SK-N-SH treated with all-trans-retinoic acid at 6 μM for 48 hours (cell line): Measurements from ENCODE around the gene HOXA7.

Experiments
- ATAC-seq: fragments of 200-7000 bp; cut with Tn5 transposase; 3 replicates; pipeline ENCODE4 v1.9.1; 2020; ENCODE audit warnings: mild to moderate bottlenecking, moderate library complexity
- ARNTL ChIP-seq: fragments of 450-650 bp; formaldehyde crosslinking; IDR thresholded peaks from 2 replicates; pipeline ENCODE4 v1.5.0; 2020; ENCODE audit warnings: low read depth, mild to moderate bottlenecking, moderate library complexity, borderline replicate concordance
- BACH2 ChIP-seq: fragments of 250-450 bp; sonication (Bioruptor Pico); IDR thresholded peaks from 2 replicates; pipeline ENCODE4 v1.9.0; 2021; ENCODE audit warnings: mild to moderate bottlenecking, borderline replicate concordance
- CSDC2 ChIP-seq: fragments of 250-450 bp; sonication (Bioruptor Pico); IDR thresholded peaks from 2 replicates; pipeline ENCODE4 v1.5.0; 2020; ENCODE audit warnings: mild to moderate bottlenecking, moderate library complexity
- CSRNP3 ChIP-seq: fragments of 250-450 bp; sonication (Bioruptor Pico); IDR thresholded peaks from 2 replicates; pipeline ENCODE4 v1.5.1; 2021; ENCODE audit warnings: mild to moderate bottlenecking, moderate library complexity
- ESRRG ChIP-seq: fragments of 250-450 bp; sonication (Bioruptor Pico); IDR thresholded peaks from 2 replicates; pipeline ENCODE4 v1.6.1; 2021; ENCODE audit warnings: mild to moderate bottlenecking
- ISL1 ChIP-seq: fragments of 250-450 bp; sonication (Bioruptor Pico); IDR thresholded peaks from 2 replicates; pipeline ENCODE4 v2.1.2; 2022; ENCODE audit warnings: mild to moderate bottlenecking, moderate library complexity
- PATZ1 ChIP-seq: fragments of 250-450 bp; sonication (Bioruptor Pico); IDR thresholded peaks from 2 replicates; pipeline ENCODE4 v1.8.0; 2020; ENCODE audit warnings: mild to moderate bottlenecking, moderate library complexity, borderline replicate concordance
- POU6F1 ChIP-seq: fragments of 250-450 bp; sonication (Bioruptor Pico); IDR thresholded peaks from 2 replicates; pipeline ENCODE4 v1.8.0; 2021; ENCODE audit warnings: low read depth, mild to moderate bottlenecking, moderate library complexity, borderline replicate concordance
- PPARA ChIP-seq: fragments of 250-450 bp; sonication (Bioruptor Pico); IDR thresholded peaks from 2 replicates; pipeline ENCODE4 v1.5.0; 2020; ENCODE audit warnings: mild to moderate bottlenecking, borderline replicate concordance
- RARB ChIP-seq: fragments of 250-450 bp; sonication (Bioruptor Pico); IDR thresholded peaks from 2 replicates; pipeline ENCODE4 v1.8.0; 2021; ENCODE audit warnings: mild to moderate bottlenecking, moderate library complexity
- SNAI2 ChIP-seq: fragments of 250-450 bp; sonication (Bioruptor Pico); IDR thresholded peaks from 2 replicates; pipeline ENCODE4 v1.5.0; 2020; ENCODE audit warnings: mild to moderate bottlenecking, moderate library complexity
- TCF4 ChIP-seq: fragments of 250-450 bp; sonication (Bioruptor Pico); IDR thresholded peaks from 2 replicates; pipeline ENCODE4 v1.8.0; 2021; ENCODE audit warnings: mild to moderate bottlenecking, moderate library complexity, borderline replicate concordance
- TOX ChIP-seq: fragments of 250-450 bp; sonication (Bioruptor Pico); IDR thresholded peaks from 2 replicates; pipeline ENCODE4 v1.8.0; 2021; ENCODE audit warnings: mild to moderate bottlenecking, moderate library complexity, borderline replicate concordance
- TSHZ2 ChIP-seq: fragments of 250-450 bp; sonication (Bioruptor Pico); IDR thresholded peaks from 2 replicates; pipeline ENCODE4 v1.5.0; 2020; ENCODE audit warnings: mild to moderate bottlenecking, moderate library complexity
- ZC3H10 ChIP-seq: fragments of 250-450 bp; sonication (Bioruptor Pico); IDR thresholded peaks from 2 replicates; pipeline ENCODE4 v1.5.1; 2021; ENCODE audit warnings: mild to moderate bottlenecking, moderate library complexity
- ZFP3 ChIP-seq: fragments of 250-450 bp; sonication (Bioruptor Pico); IDR thresholded peaks from 2 replicates; pipeline ENCODE4 v1.5.0; 2020; ENCODE audit warnings: mild to moderate bottlenecking, moderate library complexity
- ZFP30 ChIP-seq: fragments of 450-650 bp; formaldehyde crosslinking; IDR thresholded peaks from 2 replicates; pipeline ENCODE4 v1.5.0; 2022; ENCODE audit warnings: mild to moderate bottlenecking, moderate library complexity
- ZNF565 ChIP-seq: fragments of 450-650 bp; formaldehyde crosslinking; conservative IDR thresholded peaks from 2 replicates; pipeline ENCODE4 v1.5.0; 2020; ENCODE audit warnings: low read depth, mild to moderate bottlenecking, moderate library complexity
- ZNF70 ChIP-seq: fragments of 450-650 bp; formaldehyde crosslinking; IDR thresholded peaks from 2 replicates; pipeline ENCODE4 v1.5.0; 2020; ENCODE audit warnings: mild to moderate bottlenecking, moderate library complexity
- ZNF8 ChIP-seq: fragments of 450-650 bp; formaldehyde crosslinking; IDR thresholded peaks from 2 replicates; pipeline ENCODE4 v1.5.0; 2020; ENCODE audit warnings: mild to moderate bottlenecking, moderate library complexity

HOXA7 gene

GRCh38 chr7:27182861-27183681, 26.6 kb upstream of the HOXA7 start:
- TF ChIP-seq BACH2 (no peak), ZFP3 (no peak), PATZ1 (no peak), ZNF565 (CRISPR knock-in tag) (no peak), CSRNP3 (CRISPR knock-in tag) (no peak), ESRRG (CRISPR knock-in tag) (no peak), RARB (CRISPR knock-in tag) (no peak), ISL1 (no peak), ZNF8 (CRISPR knock-in tag) (no peak), TCF4 (CRISPR knock-in tag) (no peak), TOX (CRISPR knock-in tag) (no peak), ZC3H10 (no peak), ZFP30 (CRISPR knock-in tag) (no peak), PPARA (CRISPR knock-in tag) (no peak), SNAI2 (no peak), CSDC2 (CRISPR knock-in tag) (no peak), ARNTL (CRISPR knock-in tag) (no peak), ZNF70 (CRISPR knock-in tag) (no peak), POU6F1 (no peak)
- no peak for ATAC-seq

GRCh38 chr7:27182285-27182841, 25.9 kb upstream of the HOXA7 start:
- TF ChIP-seq ZNF70 (CRISPR knock-in tag), result no peak
- TF ChIP-seq PPARA (CRISPR knock-in tag), result no peak
- no peak for TF ChIP-seq ZFP3
- TF ChIP-seq PATZ1, result no peak
- no peak for TF ChIP-seq CSRNP3 (CRISPR knock-in tag)
- TF ChIP-seq ZFP30 (CRISPR knock-in tag), result no peak
- ATAC-seq, result no peak

- no peak for ATAC-seq
- TF ChIP-seq TOX (CRISPR knock-in tag) (no peak), ZNF565 (CRISPR knock-in tag) (no peak), ARNTL (CRISPR knock-in tag) (no peak), CSRNP3 (CRISPR knock-in tag) (no peak), ISL1 (no peak), CSDC2 (CRISPR knock-in tag) (no peak), POU6F1 (no peak), TCF4 (CRISPR knock-in tag) (no peak), TSHZ2 (CRISPR knock-in tag) (no peak)
These were observed 25.4 kb upstream of the HOXA7 start for GRCh38 chr7:27181795-27182275.
